Measurements from ENCODE around the gene SUCLA2.

Gene SUCLA2

DNA sequence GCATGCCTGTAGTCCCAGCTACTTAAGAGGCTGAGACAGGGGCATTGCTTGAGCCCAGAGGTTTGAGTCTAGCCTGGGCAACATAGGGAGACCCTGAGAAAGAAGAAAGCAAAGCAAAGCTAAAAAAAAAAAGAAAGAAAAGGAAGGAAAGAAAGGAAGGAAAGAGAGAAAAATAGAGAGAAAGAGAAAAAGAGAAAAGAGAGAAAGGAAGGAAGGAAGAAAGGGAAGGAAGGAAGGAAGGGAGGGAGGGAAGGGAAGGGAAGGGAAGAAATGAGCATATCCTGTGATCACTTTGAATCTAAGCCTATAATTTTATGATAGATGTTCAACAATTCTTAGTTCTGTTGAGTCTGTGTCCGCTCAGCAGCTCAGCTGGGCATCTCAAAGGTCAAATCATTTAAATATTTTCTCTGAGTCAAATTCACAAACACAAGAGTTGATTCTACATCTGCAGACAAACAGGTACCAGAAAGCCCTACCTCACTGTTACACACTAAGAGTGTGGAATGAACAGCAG lies 70.4 kb downstream of the SUCLA2 start:
- no peaks in the 10 kb centered on the region for H3K9me3 Mint-ChIP-seq
- no peak overlapping the region for H3K4me3 Mint-ChIP-seq
- H3K27me3 Mint-ChIP-seq = no peaks in the 10 kb centered on the region
- H3K4me1 Mint-ChIP-seq = no peaks in the 10 kb centered on the region
- no peak overlapping the region for H3K27ac Mint-ChIP-seq (ENCODE audit: low read depth)
- no peak for DNase-seq (ENCODE audit: low spot score in 2 of 2)
- no peaks in the 10 kb centered on the region for H3K36me3 Mint-ChIP-seq (ENCODE audit: insufficient read depth)
- ATAC-seq (replicated peaks; ENCODE audit: extremely low read depth, poor library complexity, severe bottlenecking) = no peak

DNA sequence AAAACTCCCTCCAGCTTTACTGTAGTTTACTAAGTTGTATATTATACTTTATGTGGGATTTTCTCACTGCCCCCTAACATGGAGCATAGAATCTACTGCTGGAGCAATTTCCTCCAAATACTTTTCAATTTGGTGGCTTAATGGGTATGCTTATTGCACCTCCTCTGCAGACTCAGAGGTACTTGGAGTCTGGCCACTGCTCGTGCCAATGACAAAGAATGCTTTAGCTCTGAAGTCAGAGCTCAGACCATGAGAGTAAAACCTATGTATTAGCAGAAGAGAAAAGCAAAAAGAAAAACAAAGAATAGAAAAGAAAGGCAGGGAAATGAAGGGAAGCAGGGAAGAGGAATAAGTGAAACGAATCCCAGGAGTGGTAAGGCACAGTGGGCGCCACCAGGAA lies 71.9 kb downstream of the SUCLA2 start:
- Mint-ChIP-seq H3K27me3 (no peaks in the 10 kb centered on the region), H3K27ac (ENCODE audit: low read depth) (no peak overlapping the region), H3K36me3 (ENCODE audit: insufficient read depth) (peaks cover 2% of the 10 kb centered on the region), H3K9me3 (no peaks in the 10 kb centered on the region), H3K4me1 (no peaks in the 10 kb centered on the region), H3K4me3 (no peak overlapping the region)
- ATAC-seq (replicated peaks; ENCODE audit: extremely low read depth, poor library complexity, severe bottlenecking) = no peak
- no peak for DNase-seq (ENCODE audit: low spot score in 2 of 2)

DNA sequence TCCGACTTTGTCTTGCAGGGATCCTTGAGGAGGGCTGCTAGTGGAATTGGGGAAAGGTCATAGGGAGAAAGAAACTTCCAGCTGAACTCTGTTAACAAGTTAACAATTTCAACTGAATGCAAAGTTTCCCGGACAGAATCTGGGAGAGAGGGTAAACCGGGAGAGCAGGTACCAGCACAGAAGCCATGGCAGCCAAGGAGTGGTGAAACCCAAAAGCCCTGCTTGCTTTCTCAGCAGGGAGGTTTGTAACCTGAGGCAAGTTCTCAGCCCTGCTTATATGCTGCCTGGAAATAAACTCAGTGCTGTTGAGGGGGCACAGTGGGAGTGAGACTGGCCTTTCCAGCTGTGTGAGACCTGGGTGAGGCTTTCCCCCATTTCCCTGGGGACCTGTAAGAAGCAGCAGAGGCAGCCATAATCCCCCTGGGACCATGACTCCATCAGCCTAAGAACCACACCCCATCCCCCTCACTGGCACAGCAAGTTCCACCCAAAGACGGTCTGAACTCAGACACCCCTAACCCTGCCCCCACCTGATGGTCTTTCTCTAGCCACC lies 84.0 kb downstream of the SUCLA2 start:
- Mint-ChIP-seq H3K9me3 (peaks cover 3% of the 10 kb centered on the region), H3K4me1 (no peaks in the 10 kb centered on the region)
- ATAC-seq (replicated peaks; ENCODE audit: extremely low read depth, poor library complexity, severe bottlenecking) = no peak

DNA sequence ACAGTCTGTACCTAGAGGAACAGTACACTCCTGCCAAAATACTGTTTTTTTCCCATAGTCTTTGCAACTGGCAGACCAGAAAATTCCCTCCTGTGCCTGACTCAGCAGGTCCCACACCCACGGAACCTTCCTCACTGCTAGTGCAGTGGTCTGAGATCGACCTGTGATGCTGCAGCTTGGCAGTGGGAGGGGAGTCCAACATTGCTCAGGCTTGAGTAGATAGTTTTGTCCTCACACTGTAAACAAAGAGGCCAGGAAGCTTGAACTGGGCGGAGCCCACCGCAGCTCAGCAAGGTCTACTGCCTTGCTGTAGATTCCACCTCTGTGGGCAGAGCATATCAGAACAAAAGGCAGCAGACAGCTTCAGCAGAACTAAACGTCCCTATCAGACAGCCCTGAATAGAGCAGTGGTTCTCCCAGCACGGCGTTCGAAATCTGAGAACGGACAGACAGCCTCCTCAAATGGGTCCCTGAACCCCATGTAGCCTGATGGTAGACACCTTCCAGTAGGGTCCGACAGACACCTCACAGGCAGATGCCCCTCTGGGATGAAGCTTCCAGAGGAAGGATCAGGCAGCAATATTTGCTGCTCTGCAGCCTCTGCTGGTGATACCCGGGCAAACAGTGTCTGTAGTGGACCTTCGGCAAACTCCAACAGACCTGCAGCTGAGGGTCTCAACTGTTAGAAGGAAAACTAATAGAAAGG lies 92.7 kb downstream of the SUCLA2 start:
- Mint-ChIP-seq H3K27me3 (no peaks in the 10 kb centered on the region), H3K36me3 (ENCODE audit: insufficient read depth) (peaks cover 5% of the 10 kb centered on the region)
- no peak for DNase-seq (ENCODE audit: low spot score in 2 of 2)

More for the DNA sequence above, 84.0 kb downstream of the SUCLA2 start:
- Mint-ChIP-seq H3K36me3 (ENCODE audit: insufficient read depth) (peaks cover under 1% of the 10 kb centered on the region), H3K4me3 (no peak overlapping the region), H3K27ac (ENCODE audit: low read depth) (no peak overlapping the region), H3K27me3 (no peaks in the 10 kb centered on the region)
- no peak for DNase-seq (ENCODE audit: low spot score in 2 of 2)

DNA sequence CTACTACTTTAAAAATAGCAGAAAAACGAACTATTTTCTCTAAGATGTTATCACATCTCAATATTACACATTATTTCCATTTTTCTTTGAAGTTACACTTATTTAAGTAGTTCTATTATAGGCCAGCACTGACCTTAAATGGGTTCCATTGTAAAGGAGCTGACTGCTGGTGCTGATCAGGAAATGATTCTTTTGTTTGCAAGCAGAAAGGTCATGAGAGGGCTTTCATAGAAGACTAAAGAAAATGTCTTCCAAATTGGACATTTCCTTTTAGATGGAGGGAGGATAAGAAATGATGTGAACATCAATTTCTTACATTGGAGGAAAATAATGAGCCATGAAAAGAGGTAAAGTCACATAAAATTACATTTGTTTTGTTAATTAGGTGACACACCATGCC lies 96.2 kb downstream of the SUCLA2 start:
- no peaks in the 10 kb centered on the region for H3K27me3 Mint-ChIP-seq
- H3K36me3 Mint-ChIP-seq (ENCODE audit: insufficient read depth) = peaks cover 1% of the 10 kb centered on the region
- H3K27ac Mint-ChIP-seq (ENCODE audit: low read depth) = no peak overlapping the region
- no peaks in the 10 kb centered on the region for H3K9me3 Mint-ChIP-seq
- ATAC-seq (replicated peaks; ENCODE audit: extremely low read depth, poor library complexity, severe bottlenecking) = no peak
- no peak for DNase-seq (ENCODE audit: low spot score in 2 of 2)
- peaks cover 5% of the 10 kb centered on the region for H3K4me1 Mint-ChIP-seq
- H3K4me3 Mint-ChIP-seq = no peak overlapping the region

More for the DNA sequence above, 92.7 kb downstream of the SUCLA2 start:
- H3K4me1 Mint-ChIP-seq = peaks cover 5% of the 10 kb centered on the region
- no peak overlapping the region for H3K4me3 Mint-ChIP-seq
- H3K9me3 Mint-ChIP-seq = peaks cover 6% of the 10 kb centered on the region
- H3K27ac Mint-ChIP-seq (ENCODE audit: low read depth) = no peak overlapping the region
- no peak for ATAC-seq (replicated peaks; ENCODE audit: extremely low read depth, poor library complexity, severe bottlenecking)

DNA sequence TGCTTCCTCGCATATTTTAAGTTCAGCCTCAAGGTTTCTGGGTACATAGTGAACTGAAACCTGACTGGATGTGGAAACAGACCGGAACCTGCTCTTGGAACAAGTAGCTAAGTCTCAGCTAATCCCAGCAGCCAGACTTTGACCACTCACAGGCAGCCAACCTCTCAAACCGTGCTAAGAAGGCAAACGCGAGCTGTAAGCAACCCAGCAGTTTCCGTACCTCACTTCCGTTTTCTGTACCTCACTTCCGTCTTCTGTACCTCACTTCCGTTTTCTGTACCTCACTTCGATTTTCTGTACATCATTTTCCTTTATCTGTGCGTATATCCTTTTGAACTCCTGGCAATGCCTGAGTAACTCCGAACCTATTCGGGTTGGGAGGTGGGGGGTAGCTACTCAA lies 96.8 kb downstream of the SUCLA2 start:
- no peak overlapping the region for H3K27ac Mint-ChIP-seq (ENCODE audit: low read depth)
- no peak overlapping the region for H3K4me3 Mint-ChIP-seq
- H3K4me1 Mint-ChIP-seq = peaks cover 5% of the 10 kb centered on the region
- H3K27me3 Mint-ChIP-seq = no peaks in the 10 kb centered on the region
- DNase-seq (ENCODE audit: low spot score in 2 of 2) (no peak), ATAC-seq (replicated peaks; ENCODE audit: extremely low read depth, poor library complexity, severe bottlenecking) (no peak)
- peaks cover 1% of the 10 kb centered on the region for H3K36me3 Mint-ChIP-seq (ENCODE audit: insufficient read depth)
- no peaks in the 10 kb centered on the region for H3K9me3 Mint-ChIP-seq

DNA sequence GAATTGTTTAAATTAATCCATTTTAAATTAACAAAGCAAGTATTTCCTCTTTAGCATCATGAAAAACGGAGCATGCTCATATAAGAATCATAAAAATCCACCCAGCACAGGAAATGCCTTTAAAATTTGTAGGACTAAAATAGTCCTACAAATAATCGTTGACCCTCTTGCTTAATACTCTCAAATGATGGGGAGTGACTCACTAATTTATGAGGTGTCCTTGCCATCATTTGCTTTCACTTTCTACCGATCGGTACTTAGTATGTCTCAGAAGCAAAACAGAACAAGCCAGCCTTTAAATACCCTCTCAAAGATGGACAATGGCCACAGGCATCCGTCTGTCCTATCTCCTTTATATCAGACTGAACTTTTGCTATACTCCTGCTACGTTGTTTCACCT lies 97.2 kb downstream of the SUCLA2 start:
- H3K4me3 Mint-ChIP-seq = no peak overlapping the region
- ATAC-seq (replicated peaks; ENCODE audit: extremely low read depth, poor library complexity, severe bottlenecking) (no peak), DNase-seq (ENCODE audit: low spot score in 2 of 2) (no peak)
- H3K27ac Mint-ChIP-seq (ENCODE audit: low read depth) = no peak overlapping the region
- peaks cover 1% of the 10 kb centered on the region for H3K36me3 Mint-ChIP-seq (ENCODE audit: insufficient read depth)
- no peaks in the 10 kb centered on the region for H3K27me3 Mint-ChIP-seq
- peaks cover 5% of the 10 kb centered on the region for H3K4me1 Mint-ChIP-seq
- no peaks in the 10 kb centered on the region for H3K9me3 Mint-ChIP-seq

DNA sequence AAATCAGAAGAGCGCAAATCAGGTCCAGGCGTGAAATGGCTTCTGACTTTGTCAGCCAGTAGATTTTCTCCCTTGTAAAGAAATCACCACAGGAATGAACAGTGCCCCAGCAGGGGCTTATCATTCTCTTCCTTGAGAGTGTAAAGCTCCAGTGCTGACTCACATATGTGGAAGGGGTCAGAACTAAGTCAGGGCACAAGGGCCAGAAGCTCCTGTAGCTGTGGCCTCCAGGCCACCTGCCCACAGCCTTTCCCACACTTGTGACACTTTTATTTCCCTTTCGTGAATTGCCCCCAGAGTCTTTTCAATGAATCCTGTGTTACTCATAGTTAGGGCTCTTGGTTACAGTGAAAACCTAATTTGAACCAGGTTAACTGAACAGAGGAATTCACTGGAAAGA lies 99.6 kb downstream of the SUCLA2 start:
- Mint-ChIP-seq H3K4me1 (peaks cover 5% of the 10 kb centered on the region), H3K36me3 (ENCODE audit: insufficient read depth) (peaks cover 1% of the 10 kb centered on the region), H3K27me3 (no peaks in the 10 kb centered on the region), H3K4me3 (no peak overlapping the region), H3K9me3 (no peaks in the 10 kb centered on the region), H3K27ac (ENCODE audit: low read depth) (no peak overlapping the region)
- DNase-seq (ENCODE audit: low spot score in 2 of 2) (no peak), ATAC-seq (replicated peaks; ENCODE audit: extremely low read depth, poor library complexity, severe bottlenecking) (no peak)

DNA sequence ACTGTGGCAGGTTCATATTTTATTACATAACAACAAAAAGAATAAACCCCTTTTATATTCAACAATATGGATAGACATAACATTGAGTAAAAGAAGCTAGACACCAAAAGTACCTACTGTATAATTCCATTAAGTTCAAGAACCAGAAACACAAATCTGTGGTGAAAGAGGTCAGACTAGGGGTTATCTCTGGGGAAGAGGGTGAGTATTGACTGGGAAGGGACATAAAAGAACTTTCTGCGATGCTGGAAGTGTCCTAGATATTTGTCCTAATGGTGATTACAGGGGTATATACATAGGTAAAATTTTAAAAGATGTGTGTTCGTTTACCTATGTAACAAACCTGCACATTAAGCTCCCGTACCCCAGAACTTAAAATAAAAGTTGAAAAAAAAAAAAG lies 103.0 kb downstream of the SUCLA2 start:
- H3K9me3 Mint-ChIP-seq = no peaks in the 10 kb centered on the region
- no peaks in the 10 kb centered on the region for H3K4me1 Mint-ChIP-seq
- no peaks in the 10 kb centered on the region for H3K27me3 Mint-ChIP-seq
- no peak overlapping the region for H3K27ac Mint-ChIP-seq (ENCODE audit: low read depth)
- H3K36me3 Mint-ChIP-seq (ENCODE audit: insufficient read depth) = peaks cover 2% of the 10 kb centered on the region
- DNase-seq (ENCODE audit: low spot score in 2 of 2) (no peak), ATAC-seq (replicated peaks; ENCODE audit: extremely low read depth, poor library complexity, severe bottlenecking) (no peak)
- no peak overlapping the region for H3K4me3 Mint-ChIP-seq

DNA sequence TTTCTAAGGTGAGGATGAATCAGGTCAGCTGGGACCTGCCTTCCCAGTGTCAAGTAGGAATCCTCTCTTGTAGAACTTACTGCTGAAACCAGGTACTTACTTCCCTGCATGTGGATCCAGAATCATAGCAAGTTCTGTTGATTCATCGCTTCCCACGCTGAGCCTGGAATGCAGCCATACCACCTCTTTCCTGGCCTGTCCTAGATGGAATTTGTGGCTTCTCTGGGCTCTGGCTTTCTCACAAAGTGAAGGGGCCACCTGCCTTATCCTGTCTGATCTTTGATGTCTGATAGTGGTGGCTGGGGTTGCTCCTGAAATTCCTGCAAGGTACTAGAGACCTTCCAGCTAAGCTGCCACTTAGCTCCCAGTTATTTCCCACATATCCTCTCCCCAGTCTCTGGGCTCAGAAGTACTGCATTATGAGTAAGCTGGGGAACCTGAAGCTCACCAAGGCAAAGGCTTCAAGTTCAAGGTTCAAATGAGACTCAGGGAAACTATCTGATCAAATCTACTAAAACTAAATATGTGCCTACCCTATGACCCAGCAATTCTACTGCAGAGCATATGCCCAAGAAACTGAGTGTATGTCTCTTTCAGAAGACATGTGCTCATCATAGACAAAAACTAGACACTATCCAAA lies 103.5 kb downstream of the SUCLA2 start:
- Mint-ChIP-seq H3K4me1 (no peaks in the 10 kb centered on the region), H3K4me3 (no peak overlapping the region), H3K36me3 (ENCODE audit: insufficient read depth) (peaks cover 4% of the 10 kb centered on the region), H3K27ac (ENCODE audit: low read depth) (no peak overlapping the region), H3K27me3 (no peaks in the 10 kb centered on the region), H3K9me3 (no peaks in the 10 kb centered on the region)
- DNase-seq (ENCODE audit: low spot score in 2 of 2) (no peak), ATAC-seq (replicated peaks; ENCODE audit: extremely low read depth, poor library complexity, severe bottlenecking) (no peak)

DNA sequence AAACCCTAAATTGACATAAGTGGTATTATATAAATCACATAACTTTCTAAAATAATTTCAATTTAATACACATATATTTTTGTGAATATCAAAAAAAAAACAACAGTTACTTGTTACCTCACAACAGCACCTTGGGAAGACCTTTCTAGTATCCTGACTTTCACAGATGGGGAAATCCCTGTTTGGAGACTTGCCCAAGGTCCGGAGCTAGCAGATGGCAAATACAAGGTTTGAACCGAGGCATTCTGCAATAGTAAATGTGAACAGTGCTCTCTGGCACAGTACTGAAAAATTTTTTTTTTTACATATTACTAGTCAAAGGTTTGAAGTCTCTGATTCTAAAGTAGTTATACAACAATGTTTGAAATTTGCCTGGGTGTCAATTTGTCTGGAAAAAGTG lies 104.5 kb downstream of the SUCLA2 start:
- Mint-ChIP-seq H3K4me3 (no peak overlapping the region), H3K27me3 (no peaks in the 10 kb centered on the region), H3K4me1 (no peaks in the 10 kb centered on the region), H3K9me3 (no peaks in the 10 kb centered on the region), H3K36me3 (ENCODE audit: insufficient read depth) (peaks cover 4% of the 10 kb centered on the region), H3K27ac (ENCODE audit: low read depth) (no peak overlapping the region)
- DNase-seq (ENCODE audit: low spot score in 2 of 2) (no peak), ATAC-seq (replicated peaks; ENCODE audit: extremely low read depth, poor library complexity, severe bottlenecking) (no peak)

DNA sequence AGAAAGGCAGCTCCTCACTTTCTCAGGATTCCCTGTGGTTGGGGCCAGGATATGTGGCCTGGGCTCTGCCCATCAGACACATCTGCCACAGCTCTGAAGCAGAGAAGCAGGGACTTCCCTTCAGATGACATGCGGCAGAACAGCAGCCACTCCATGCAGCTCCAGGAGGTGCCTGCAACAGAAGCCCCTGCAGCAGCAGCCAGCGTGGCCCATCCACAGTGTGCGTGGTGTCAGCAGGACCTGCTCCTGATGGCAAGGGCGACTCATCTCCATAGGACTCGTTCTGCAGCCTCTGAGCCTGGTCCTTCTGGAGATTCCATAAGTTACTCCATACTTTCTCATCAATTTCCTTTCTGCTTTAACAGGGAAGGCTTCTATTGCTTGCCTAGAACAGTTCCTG lies 105.0 kb downstream of the SUCLA2 start:
- DNase-seq (ENCODE audit: low spot score in 2 of 2) (no peak), ATAC-seq (replicated peaks; ENCODE audit: extremely low read depth, poor library complexity, severe bottlenecking) (no peak)
- Mint-ChIP-seq H3K36me3 (ENCODE audit: insufficient read depth) (peaks cover 4% of the 10 kb centered on the region), H3K27ac (ENCODE audit: low read depth) (no peak overlapping the region), H3K4me3 (no peak overlapping the region), H3K4me1 (no peaks in the 10 kb centered on the region), H3K9me3 (no peaks in the 10 kb centered on the region), H3K27me3 (no peaks in the 10 kb centered on the region)

DNA sequence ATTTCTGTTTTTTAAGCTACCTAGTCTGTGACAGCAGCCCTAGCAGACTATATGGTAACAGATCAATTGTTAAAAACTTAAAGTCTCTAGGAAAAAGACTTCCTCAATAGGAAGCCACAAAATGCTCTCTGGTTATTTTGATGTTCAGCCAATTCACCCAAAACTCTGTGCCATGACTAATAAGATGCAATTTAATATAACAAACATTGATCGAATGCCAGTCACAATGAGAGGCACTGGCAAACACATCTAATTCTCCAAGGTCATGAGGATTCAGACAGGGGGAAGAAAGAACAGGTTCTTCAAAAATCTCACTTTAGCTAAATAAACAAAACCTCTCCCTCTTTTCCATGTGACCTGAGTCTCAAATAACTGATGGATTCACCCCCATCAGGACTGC lies 107.5 kb downstream of the SUCLA2 start:
- no peak overlapping the region for H3K27ac Mint-ChIP-seq (ENCODE audit: low read depth)
- no peaks in the 10 kb centered on the region for H3K9me3 Mint-ChIP-seq
- H3K36me3 Mint-ChIP-seq (ENCODE audit: insufficient read depth) = peaks cover 4% of the 10 kb centered on the region
- no peak for ATAC-seq (replicated peaks; ENCODE audit: extremely low read depth, poor library complexity, severe bottlenecking)
- no peak overlapping the region for H3K4me3 Mint-ChIP-seq
- no peaks in the 10 kb centered on the region for H3K4me1 Mint-ChIP-seq
- no peaks in the 10 kb centered on the region for H3K27me3 Mint-ChIP-seq
- no peak for DNase-seq (ENCODE audit: low spot score in 2 of 2)

Data from central memory CD8-positive, alpha-beta T cell (primary cell).